SKM-1 treated with dmso at 0.1 percent for 144 hours (cell line): Measurements from ENCODE around the gene MYBPC2.

ENCODE experiments used
- DNase-seq: peaks from one replicate; lab custom pipeline; 2025; ENCODE audit not compliant: unreplicated experiment; lab: John Stamatoyannopoulos, UW

The MYBPC2 gene

GRCh38 chr19:50496189-50497021 lies 63.7 kb downstream of the MYBPC2 start:
- no peak for DNase-seq

DNA sequence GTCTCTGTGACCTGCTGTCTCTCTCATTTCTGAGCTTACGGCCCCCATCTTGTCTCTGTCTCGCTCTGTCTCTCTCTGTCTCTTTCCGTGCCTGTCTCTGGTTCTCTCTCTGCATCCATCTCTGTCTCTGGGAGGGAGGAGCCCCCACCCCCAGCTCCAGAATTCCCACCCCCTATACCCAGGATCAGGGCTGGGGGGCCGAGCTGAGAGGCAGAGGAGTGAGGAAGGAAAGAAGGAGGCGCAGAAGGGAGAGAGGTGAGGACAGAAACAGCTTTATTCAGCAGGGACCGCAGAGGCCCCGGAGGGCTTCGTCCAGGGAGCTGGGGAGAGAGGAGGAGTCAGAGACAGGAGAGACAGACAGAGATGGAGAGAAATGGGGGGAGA lies 64.3 kb downstream of the MYBPC2 start:
- DNase-seq = no peak

DNA sequence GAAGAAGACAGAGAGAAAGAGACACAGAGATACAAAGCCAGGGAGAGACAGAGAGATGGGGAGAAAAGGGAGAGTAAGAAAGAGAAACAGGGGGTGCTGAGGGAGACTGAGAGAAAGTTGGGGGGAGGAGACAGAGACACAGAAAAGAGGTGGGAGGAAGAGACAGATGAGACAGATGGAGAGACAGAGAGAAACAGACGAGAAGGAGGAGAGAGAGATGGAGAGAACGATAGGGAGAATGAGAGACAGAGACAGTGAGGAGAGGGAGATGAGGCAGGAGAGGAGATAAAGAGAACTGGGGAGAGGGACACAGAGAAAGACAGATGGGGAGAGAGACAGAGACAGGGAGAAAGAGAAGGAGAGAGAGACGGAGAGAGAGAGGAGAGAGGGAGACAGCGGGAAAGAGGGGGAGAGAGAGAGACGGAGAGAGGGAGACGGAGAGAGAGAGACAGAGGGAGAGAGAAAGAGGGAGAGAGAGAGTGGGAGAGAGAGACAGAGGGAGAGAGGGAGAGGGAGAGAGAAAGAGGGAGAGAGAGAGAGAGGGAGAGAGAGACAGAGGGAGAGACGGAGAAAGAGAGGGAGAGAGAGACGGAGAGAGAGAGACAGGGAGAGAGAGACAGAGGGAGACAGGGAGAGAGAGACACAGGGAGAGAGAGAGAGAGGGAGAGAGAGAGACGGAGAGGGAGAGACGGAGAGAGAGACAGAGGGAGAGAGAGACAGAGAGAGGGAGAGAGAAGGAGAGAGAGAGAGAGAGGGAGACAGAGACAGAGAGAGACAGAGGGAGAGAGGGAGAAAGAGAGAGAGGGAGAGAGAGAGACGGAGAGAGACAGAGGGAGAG lies 65.7 kb downstream of the MYBPC2 start:
- no peak for DNase-seq

DNA sequence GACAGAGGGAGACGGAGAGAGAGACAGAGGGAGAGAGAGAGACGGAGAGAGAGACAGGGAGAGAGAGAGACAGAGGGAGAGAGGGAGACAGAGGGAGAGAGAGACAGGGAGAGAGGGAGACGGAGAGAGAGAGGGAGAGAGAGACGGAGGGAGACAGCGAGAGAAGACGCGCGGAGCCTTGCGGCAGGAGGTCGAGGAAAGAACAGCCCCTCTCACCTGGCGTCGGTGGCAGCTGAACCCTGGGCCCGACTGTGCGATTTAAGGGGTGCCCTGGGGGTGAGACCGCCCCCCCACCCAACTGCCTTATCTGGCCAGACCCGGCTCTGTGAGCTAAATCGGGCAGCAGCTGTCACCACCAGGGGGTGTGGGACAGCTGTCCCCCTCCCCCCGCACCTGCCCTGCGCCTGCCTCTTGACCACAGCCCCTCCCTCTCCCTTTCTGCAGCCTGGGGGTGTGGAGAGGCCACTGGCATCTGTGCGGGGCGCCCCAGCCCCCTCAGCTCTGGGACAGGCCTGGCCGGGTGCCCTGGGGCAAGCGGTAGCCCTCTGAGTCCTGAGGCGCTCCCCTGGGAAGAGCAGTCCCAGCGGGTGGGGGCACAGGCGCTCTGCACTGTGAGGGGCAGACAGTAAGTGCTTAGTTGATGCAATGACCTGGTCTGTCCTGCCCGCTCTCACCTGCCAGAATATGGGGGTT lies 67.5 kb downstream of the MYBPC2 start:
- no peak for DNase-seq

DNA sequence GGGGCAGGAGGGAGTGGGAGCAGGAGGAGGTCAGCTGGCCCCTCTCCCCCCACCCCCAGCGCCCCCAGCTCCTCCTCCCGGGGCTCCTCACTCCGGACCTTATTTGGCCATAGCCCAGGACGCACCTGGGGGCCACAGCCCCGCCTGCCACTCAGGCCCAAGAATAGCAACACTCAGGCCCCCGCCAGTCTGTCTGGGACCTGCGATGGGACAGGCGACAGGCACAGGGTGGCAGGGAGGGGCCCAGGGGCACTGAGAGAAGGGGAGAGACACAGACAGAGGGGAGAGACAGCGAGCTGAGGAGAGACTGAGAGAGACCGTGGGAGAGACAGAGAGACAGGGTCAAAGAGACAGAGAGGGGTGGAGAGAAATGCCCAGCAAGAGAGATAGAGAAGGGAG lies 68.1 kb downstream of the MYBPC2 start:
- no peak for DNase-seq

DNA sequence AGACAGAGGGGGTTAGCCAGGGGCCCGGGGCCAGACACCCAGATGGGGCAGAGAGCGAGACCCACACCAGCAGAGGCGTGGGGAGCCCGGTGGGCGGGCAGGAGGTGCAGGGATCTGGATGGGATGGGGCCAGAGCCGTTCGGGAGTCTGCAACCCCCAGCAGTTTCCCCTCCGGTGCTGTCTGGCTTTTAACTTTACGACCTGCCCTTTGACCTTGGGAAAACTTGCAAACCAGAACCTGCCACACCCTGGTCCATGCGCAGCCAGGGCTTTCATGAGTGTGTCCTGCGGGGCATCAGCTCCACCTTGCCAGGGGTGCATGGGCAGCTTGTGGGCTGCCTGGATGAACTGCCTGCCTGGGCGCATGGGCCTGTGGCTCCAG lies 68.5 kb downstream of the MYBPC2 start:
- no peak for DNase-seq

- no peak for DNase-seq
Measured at GRCh38 chr19:50501568-50502475, 69.1 kb downstream of the MYBPC2 start.

- no peak for DNase-seq
Measured at GRCh38 chr19:50505856-50506611, 73.3 kb downstream of the MYBPC2 start.

- DNase-seq = no peak
Measured at GRCh38 chr19:50506700-50507099, 74.0 kb downstream of the MYBPC2 start.

- DNase-seq = no peak
Measured at GRCh38 chr19:50507376-50507775, 74.7 kb downstream of the MYBPC2 start.

GRCh38 chr19:50508843-50509190 lies 76.1 kb downstream of the MYBPC2 start:
- DNase-seq = no peak

GRCh38 chr19:50509366-50509765 lies 76.7 kb downstream of the MYBPC2 start:
- DNase-seq = no peak

GRCh38 chr19:50510121-50510670 lies 77.5 kb downstream of the MYBPC2 start:
- DNase-seq = no peak

DNA sequence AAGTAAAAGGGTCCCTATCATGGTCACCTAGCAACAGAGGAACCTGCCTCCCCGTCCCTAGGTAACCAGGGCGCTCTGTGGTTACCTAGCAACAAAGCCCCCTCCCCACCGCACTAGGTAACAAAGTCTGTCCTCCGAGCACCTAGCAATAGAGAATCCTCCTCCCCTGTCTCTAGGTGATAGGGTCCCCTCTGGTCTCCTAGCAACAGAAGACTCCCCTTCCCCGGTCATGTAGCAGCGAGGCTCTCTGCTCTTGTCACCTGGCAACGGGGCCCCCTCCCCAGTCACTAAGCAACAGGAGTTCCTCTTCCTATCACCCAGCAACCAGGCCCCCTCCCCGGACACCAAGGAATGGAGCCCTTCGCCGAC lies 78.0 kb downstream of the MYBPC2 start:
- DNase-seq = peak; percentile 50

- DNase-seq = peak; percentile 80
Measured at GRCh38 chr19:50511069-50511822, 78.6 kb downstream of the MYBPC2 start, which contains the start of gene JOSD2. JOSD2 (minus strand) TSS chr19:50511191; CDS start chr19:50510431, 760 bp downstream.

DNA sequence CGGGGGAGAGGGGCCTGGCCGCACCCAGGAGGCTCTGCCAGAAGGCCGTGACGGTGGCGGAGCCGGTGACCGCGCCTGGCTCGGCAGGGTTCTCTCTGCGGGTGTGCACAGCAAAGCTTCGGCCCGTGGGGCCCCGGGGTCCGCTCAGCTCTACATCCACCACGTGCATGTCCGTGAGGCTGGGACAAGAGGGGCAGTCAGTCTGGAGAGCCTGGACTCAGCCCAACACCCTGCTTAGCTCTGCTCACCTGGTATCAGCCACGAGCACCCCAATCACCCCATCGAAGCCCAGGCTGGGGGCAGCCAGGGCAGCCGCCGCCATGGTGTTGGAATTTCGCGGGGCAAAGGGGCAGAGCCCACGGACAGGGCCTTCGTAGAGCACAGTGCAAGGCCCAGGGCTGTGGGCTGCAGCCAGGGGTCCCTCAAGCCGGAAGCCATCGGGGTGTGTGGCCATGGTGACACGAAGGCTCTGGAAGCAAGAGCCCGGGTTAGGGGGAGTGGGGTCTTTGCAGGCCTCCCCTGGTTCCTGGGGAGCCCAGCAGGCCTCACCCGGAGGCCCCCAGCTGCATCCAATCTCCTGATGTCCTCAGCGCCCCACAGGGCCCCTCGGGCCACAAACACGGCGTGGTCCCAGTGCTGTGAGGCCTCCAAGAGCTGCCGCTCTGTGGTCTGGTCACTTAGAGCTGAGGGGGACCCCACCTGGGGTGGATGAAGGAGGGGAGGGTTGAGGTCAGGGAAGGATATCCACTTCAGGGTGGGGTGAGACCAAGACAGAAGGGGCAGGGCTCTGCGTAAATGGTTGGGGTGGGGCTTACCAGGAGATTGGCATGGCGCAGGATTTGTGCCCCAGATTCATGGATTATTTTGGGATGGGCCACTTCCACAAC lies 79.7 kb downstream of the MYBPC2 start:
- DNase-seq = no peak

DNA sequence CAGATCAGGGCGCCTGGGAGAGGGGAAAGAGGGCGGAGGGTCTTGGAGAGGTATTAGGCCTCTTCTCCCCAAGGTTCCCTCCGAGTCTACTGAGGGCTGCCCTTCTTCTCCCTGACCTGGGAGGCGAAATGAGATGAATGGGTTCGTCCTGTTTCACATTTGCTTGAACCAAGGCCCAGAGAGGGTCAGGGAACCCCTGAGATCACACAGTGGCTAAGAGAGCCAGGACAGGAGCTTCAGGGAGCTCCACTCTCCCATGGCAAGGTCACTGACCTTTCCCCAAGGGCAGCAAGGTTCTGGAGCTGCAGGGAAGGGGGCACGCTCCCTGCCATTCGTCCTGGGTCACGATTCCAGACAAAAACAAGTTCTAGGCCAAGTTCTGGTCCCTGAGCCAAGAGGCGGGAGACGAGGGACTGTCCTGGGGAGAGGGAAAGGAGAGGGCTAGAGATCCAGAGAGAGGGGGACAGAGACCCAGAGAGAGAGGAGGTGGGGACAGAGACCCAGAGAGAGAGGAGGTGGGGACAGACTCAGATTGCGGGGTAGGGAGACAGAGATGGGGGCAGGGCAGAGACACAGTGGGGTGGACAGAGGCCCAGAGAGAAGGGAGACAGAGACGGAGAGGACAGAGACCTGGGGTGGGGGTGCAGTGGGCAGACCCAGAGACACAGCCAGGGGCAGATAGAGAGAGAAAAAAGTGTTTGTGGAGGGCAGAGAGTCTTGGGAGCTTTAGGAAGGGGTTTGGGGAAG lies 80.5 kb downstream of the MYBPC2 start:
- no peak for DNase-seq
